Kidney capillary endothelial cell (primary cell): ENCODE data around the gene CACNG1.
"Not testable (repeated sequence)": the region's sequence is repeated elsewhere in the genome, so short reads cannot be mapped to it uniquely, and the experiment has no call there.

Experiments
- DNase-seq: peaks from one replicate; pipeline ENCODE4 v3.0.0-alpha.2; 2018; ENCODE audit warnings: low spot score

The CACNG1 gene

GRCh38 chr17:67025216-67025792 lies 19.1 kb upstream of the CACNG1 start:
- no peak for DNase-seq

GRCh38 chr17:67026341-67026740 lies 18.0 kb upstream of the CACNG1 start:
- no peak for DNase-seq

GRCh38 chr17:67027031-67027628 lies 17.2 kb upstream of the CACNG1 start:
- DNase-seq: no peak

GRCh38 chr17:67030641-67031040 lies 13.7 kb upstream of the CACNG1 start:
- DNase-seq: no peak

- DNase-seq: no peak
These were observed 12.0 kb upstream of the CACNG1 start for GRCh38 chr17:67032382-67032781.

- DNase-seq: no peak
These were observed 11.4 kb upstream of the CACNG1 start for GRCh38 chr17:67032985-67033384.

GRCh38 chr17:67033613-67034012 lies 10.7 kb upstream of the CACNG1 start:
- no peak for DNase-seq

- DNase-seq: no peak
These were observed 8.9 kb upstream of the CACNG1 start for GRCh38 chr17:67035131-67036083.

GRCh38 chr17:67038861-67039365 lies 5.4 kb upstream of the CACNG1 start:
- no peak for DNase-seq

GRCh38 chr17:67040652-67041051 lies 3.7 kb upstream of the CACNG1 start:
- no peak for DNase-seq

GRCh38 chr17:67041119-67041518 lies 3.2 kb upstream of the CACNG1 start:
- not testable (repeated sequence) for DNase-seq

- no peak for DNase-seq
These were observed 2.8 kb upstream of the CACNG1 start for GRCh38 chr17:67041531-67041930.

GRCh38 chr17:67041941-67042899 lies 2.1 kb upstream of the CACNG1 start:
- DNase-seq: no peak

- no peak for DNase-seq
These were observed 1.1 kb upstream of the CACNG1 start for GRCh38 chr17:67043283-67043682.

GRCh38 chr17:67044940-67045339 lies 586 bp downstream of the CACNG1 start:
- no peak for DNase-seq

- no peak for DNase-seq
These were observed 2.0 kb downstream of the CACNG1 start for GRCh38 chr17:67046398-67046797.

- DNase-seq: no peak
These were observed 3.0 kb downstream of the CACNG1 start for GRCh38 chr17:67047382-67047781.

GRCh38 chr17:67049025-67049739 lies 4.8 kb downstream of the CACNG1 start:
- no peak for DNase-seq

- DNase-seq: no peak
These were observed 5.7 kb downstream of the CACNG1 start for GRCh38 chr17:67050066-67050465.

- DNase-seq: no peak
These were observed 6.3 kb downstream of the CACNG1 start for GRCh38 chr17:67050471-67051154.
